ENCODE measurements around the gene GLIS1.

The GLIS1 gene

GRCh38 chr1:53606651-53607051 lies 132.3 kb downstream of the GLIS1 start:
- no peak for DNase-seq

GRCh38 chr1:53606197-53606596 lies 132.8 kb downstream of the GLIS1 start:
- no peak for DNase-seq

- no peak for DNase-seq
These were observed 133.8 kb downstream of the GLIS1 start for GRCh38 chr1:53605181-53605580.

- DNase-seq = no peak
These were observed 134.6 kb downstream of the GLIS1 start for GRCh38 chr1:53604291-53604919.

- no peak for DNase-seq
These were observed 135.5 kb downstream of the GLIS1 start for GRCh38 chr1:53603431-53603830.

GRCh38 chr1:53601867-53602775 lies 136.8 kb downstream of the GLIS1 start:
- DNase-seq = no peak

GRCh38 chr1:53601031-53601745 lies 137.8 kb downstream of the GLIS1 start:
- DNase-seq = no peak

- no peak for DNase-seq
These were observed 138.4 kb downstream of the GLIS1 start for GRCh38 chr1:53600561-53600960.

GRCh38 chr1:53600001-53600400 lies 139.0 kb downstream of the GLIS1 start:
- DNase-seq = no peak

- no peak for DNase-seq
These were observed 139.5 kb downstream of the GLIS1 start for GRCh38 chr1:53599481-53599880.

- no peak for DNase-seq
These were observed 140.0 kb downstream of the GLIS1 start for GRCh38 chr1:53598966-53599365.

GRCh38 chr1:53595906-53596305 lies 143.1 kb downstream of the GLIS1 start:
- no peak for DNase-seq

- DNase-seq = no peak
These were observed 144.4 kb downstream of the GLIS1 start for GRCh38 chr1:53594391-53595180.

GRCh38 chr1:53593758-53594380 lies 145.1 kb downstream of the GLIS1 start:
- no peak for DNase-seq

GRCh38 chr1:53592985-53593757 lies 145.8 kb downstream of the GLIS1 start:
- DNase-seq = no peak

GRCh38 chr1:53592521-53592982 lies 146.4 kb downstream of the GLIS1 start:
- DNase-seq = no peak

GRCh38 chr1:53591924-53592323 lies 147.0 kb downstream of the GLIS1 start:
- DNase-seq = no peak

- DNase-seq = no peak
These were observed 148.1 kb downstream of the GLIS1 start for GRCh38 chr1:53590531-53591515.

GRCh38 chr1:53590104-53590503 lies 148.9 kb downstream of the GLIS1 start:
- DNase-seq = no peak

Measured in midbrain (tissue), 1 donor.